Testis (tissue), 2 donors: ENCODE measurements around the gene NBAS.

Experiments
- CTCF ChIP-seq, 3 experiments: fragments of 450-650 bp in 2 of 3; fragments of 200-600 bp in 1 of 3; sonication (generic) in 1 of 3; IDR thresholded peaks; one replicate each; pipeline ENCODE4 v1.5.1; 2016 to 2019; ENCODE audit warnings: antibody characterized with exemption in 3 of 3, mild to moderate bottlenecking in 2 of 3, moderate library complexity in 1 of 3
- POLR2A ChIP-seq: fragments of 450-650 bp; IDR thresholded peaks from one replicate; pipeline ENCODE4 v1.6.1; 2017; ENCODE audit warnings: antibody characterized with exemption, mild to moderate bottlenecking, moderate library complexity

GRCh38 chr2:15412779-15413178 lies 148.4 kb downstream of the NBAS start:
- TF ChIP-seq POLR2A (no peak), CTCF (IDR thresholded peaks at IDR 0.05) (no peak)
